Gastrocnemius medialis (tissue), 4 donors: ENCODE results near the gene CDK13. TPM values are rescaled to one million over a fixed set of nuclear protein-coding genes. Genes with fewer than 3 reads are reported as not detected.

Experiments
- ATAC-seq, 2 donors: fragments of 150-250 bp; one replicate each; pipeline ENCODE4 v1.9.1; 2016
- DNase-seq, 2 donors: peaks; one replicate each; pipeline ENCODE4 v3.0.0-alpha.2; 2019
- H3K27ac ChIP-seq, 4 donors: fragments of 200-600 bp; sonication (generic); 1 replicate in 1 of 4; 2 replicates in 3 of 4; pipeline ENCODE4 v1.5.1; 2016 to 2018; ENCODE audit warnings: mild to moderate bottlenecking in 2 of 4, moderate library complexity in 1 of 4
- H3K27me3 ChIP-seq, 3 donors: fragments of 200-600 bp; sonication (generic) in 2 of 3; 1 replicate in 1 of 3; 2 replicates in 2 of 3; pipeline versions ENCODE4 v1.5.1 to v1.6.0; 2016 to 2019; ENCODE audit warnings: mild to moderate bottlenecking in 1 of 3, moderate library complexity in 1 of 3
- H3K36me3 ChIP-seq, 2 donors: fragments of 200-600 bp; sonication (generic) in 1 of 2; one replicate each; pipeline ENCODE4 v1.5.1; 2017 to 2018
- H3K4me1 ChIP-seq, 2 donors: fragments of 200-600 bp; sonication (generic) in 1 of 2; one replicate each; pipeline ENCODE4 v1.5.1; 2016 to 2017; ENCODE audit warnings: mild to moderate bottlenecking in 2 of 2
- H3K4me3 ChIP-seq, 4 donors: fragments of 200-600 bp; sonication (generic) in 3 of 4; 1 replicate in 1 of 4; 2 replicates in 3 of 4; pipeline ENCODE4 v1.5.1; 2016 to 2019; ENCODE audit warnings: mild to moderate bottlenecking in 2 of 4
- H3K9me3 ChIP-seq, 3 donors: fragments of 200-600 bp; sonication (generic) in 2 of 3; 1 replicate in 1 of 3; 2 replicates in 2 of 3; pipeline ENCODE4 v1.5.1; 2016 to 2019
- POLR2A ChIP-seq, 2 donors: fragments of 450-650 bp; IDR thresholded peaks; one replicate each; pipeline ENCODE4 v1.6.1; 2017; ENCODE audit warnings: antibody characterized with exemption in 2 of 2, mild to moderate bottlenecking in 2 of 2, moderate library complexity in 2 of 2
- in situ Hi-C, 4 donors: fragments of 200-750 bp; cut with MboI; loops; one replicate each; pipeline versions ENCODE4 v1.15.0 to v1.8.0; 2017; ENCODE audit warnings: low sequenced_read_pairs in 4 of 4
- intact Hi-C: fragments of 100-400 bp; cut with DNase I; formaldehyde crosslinking; loops from one replicate; pipeline ENCODE4 v1.15.1; 2023; ENCODE audit warnings: low total_unique reads
- total RNA-seq, 4 donors: library from RNA; depleted of rRNA; stranded (reverse); fragments of >200 nt; gene quantifications; one replicate each; pipeline versions ENCODE4 v1.1.0 to v1.2.3, GENCODE V29; 2016
- TF ChIP-seq, protein P1 (sequence below), 5 experiments: fragments of 450-650 bp in 3 of 5; fragments of 200-600 bp in 2 of 5; sonication (generic) in 2 of 5; IDR thresholded peaks in 4 of 5; conservative IDR thresholded peaks in 1 of 5; 1 replicate in 4 of 5; 2 replicates in 1 of 5; pipeline ENCODE4 v1.5.1; 2016 to 2019; ENCODE audit warnings: antibody characterized with exemption in 5 of 5, mild to moderate bottlenecking in 3 of 5, moderate library complexity in 3 of 5

The CDK13 gene
- total RNA-seq, 4 donors from 2014 or later: 25.0 to 50.8 (median 29.4) TPM

DNA sequence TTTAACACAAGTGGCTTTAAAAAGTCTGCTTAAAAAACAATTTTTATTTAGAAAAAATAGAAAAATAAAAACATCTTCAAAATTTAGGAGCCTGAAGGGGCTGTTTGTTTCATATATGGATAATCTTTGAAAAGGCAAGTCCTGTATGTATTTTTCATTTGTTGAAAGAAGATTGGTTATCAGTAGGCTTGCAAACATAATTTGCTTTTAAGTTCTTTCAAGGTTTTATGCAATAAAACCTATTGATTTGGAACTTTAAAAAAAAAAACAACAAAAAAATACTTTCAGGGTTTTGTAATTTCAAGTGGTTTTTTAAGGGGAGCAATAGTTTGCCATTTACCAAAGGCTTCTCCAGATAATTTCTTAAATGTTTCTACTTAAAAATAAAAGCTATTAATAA, 148.8 kb downstream of the CDK13 start:
- DNase-seq (no peak), ATAC-seq (no peak)
- no peak for TF ChIP-seq POLR2A (IDR thresholded peaks at IDR 0.05)
- Histone ChIP-seq H3K27me3 (no peaks in the 10 kb centered on the region), H3K36me3 (peaks cover 0 to 20% of the 10 kb centered on the region in 2 donors), H3K4me1 (peaks cover 9 to 17% of the 10 kb centered on the region in 2 donors), H3K4me3 (no peak overlapping the region), H3K27ac (no peak overlapping the region), H3K9me3 (no peaks in the 10 kb centered on the region)
- in situ Hi-C loops (no loop called here), intact Hi-C loops (no loop called here)

DNA sequence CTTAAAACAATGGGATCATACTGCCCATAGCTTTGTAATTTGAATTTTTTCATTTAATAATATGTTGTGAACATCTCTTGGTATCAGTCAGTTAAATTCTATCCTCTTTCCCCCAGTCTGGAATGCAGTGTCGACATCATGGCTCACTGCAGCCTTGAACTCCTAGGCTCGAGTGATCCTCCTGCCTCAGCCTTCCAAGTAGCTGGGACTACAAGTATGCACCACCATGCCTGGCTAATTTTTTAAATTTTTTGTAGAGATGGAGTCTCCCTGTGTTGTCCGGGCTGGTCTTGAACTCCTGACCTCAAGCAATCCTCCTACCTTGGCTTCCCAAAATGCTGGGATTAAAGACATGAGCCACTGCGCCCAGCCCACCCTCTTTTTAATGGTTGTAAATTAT, 149.8 kb downstream of the CDK13 start:
- H3K9me3 ChIP-seq: no peaks in the 10 kb centered on the region
- DNase-seq (no peak), ATAC-seq (no peak)
- no peak overlapping the region for H3K27ac ChIP-seq
- no peak overlapping the region for H3K4me3 ChIP-seq
- H3K36me3 ChIP-seq: peaks cover 0 to 10% of the 10 kb centered on the region in 2 donors
- intact Hi-C loops: no loop called here
- in situ Hi-C loops: no loop called here
- peaks cover 9 to 17% of the 10 kb centered on the region in 2 donors for H3K4me1 ChIP-seq
- H3K27me3 ChIP-seq: no peaks in the 10 kb centered on the region
- TF ChIP-seq POLR2A (IDR thresholded peaks at IDR 0.05): no peak
- TF ChIP-seq, protein P1, sequence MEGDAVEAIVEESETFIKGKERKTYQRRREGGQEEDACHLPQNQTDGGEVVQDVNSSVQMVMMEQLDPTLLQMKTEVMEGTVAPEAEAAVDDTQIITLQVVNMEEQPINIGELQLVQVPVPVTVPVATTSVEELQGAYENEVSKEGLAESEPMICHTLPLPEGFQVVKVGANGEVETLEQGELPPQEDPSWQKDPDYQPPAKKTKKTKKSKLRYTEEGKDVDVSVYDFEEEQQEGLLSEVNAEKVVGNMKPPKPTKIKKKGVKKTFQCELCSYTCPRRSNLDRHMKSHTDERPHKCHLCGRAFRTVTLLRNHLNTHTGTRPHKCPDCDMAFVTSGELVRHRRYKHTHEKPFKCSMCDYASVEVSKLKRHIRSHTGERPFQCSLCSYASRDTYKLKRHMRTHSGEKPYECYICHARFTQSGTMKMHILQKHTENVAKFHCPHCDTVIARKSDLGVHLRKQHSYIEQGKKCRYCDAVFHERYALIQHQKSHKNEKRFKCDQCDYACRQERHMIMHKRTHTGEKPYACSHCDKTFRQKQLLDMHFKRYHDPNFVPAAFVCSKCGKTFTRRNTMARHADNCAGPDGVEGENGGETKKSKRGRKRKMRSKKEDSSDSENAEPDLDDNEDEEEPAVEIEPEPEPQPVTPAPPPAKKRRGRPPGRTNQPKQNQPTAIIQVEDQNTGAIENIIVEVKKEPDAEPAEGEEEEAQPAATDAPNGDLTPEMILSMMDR (IDR thresholded peaks at IDR 0.05 in 4 of 5, conservative IDR thresholded peaks at IDR 0.05 in 1 of 5): no peak

DNA sequence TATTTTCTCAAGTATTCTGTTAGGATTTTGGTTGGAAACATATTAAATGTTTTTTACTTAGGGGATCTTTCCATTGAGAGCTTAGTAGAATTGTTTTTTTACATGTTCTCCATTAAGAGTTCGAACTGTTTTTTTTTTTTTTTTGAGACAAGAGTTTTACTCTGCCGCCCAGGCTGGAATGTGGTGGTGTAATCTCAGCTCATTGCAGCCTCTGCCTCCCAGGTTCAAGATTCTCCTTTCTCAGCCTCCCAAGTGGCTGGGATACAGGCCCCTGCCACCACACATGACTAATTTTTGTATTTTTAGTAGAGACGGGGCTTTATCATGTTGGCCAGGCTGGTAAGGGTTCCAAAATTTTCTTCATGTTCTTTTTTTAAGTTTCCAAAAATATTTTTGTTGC, 151.1 kb downstream of the CDK13 start:
- intact Hi-C loops: no loop called here
- no peak for TF ChIP-seq POLR2A (IDR thresholded peaks at IDR 0.05)
- TF ChIP-seq, protein P1 (IDR thresholded peaks at IDR 0.05 in 4 of 5, conservative IDR thresholded peaks at IDR 0.05 in 1 of 5): no peak
- DNase-seq (no peak), ATAC-seq (no peak)
- Histone ChIP-seq H3K9me3 (no peaks in the 10 kb centered on the region), H3K27ac (no peak overlapping the region), H3K4me3 (no peak overlapping the region), H3K4me1 (peaks cover 9 to 17% of the 10 kb centered on the region in 2 donors), H3K36me3 (no peaks in the 10 kb centered on the region), H3K27me3 (no peaks in the 10 kb centered on the region)
- in situ Hi-C loops: no loop called here

DNA sequence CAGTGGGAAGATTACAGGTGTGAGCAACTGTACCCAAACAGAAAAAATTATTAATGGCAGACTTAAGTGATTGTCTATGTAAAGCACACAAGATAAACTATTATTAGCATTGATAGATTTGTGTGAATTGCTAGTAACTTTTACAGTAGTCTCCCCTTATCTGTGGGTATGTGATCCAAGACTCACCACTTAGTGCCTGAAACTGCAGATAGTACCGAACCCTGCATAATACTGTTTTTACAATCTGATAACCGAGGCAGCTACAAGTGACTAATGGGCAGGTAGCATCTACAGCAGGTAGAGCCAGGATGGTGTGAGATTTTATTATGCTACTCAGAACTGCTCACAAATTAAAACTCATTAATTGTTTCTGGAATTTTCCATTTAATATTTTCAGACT, 152.8 kb downstream of the CDK13 start:
- H3K36me3 ChIP-seq: no peaks in the 10 kb centered on the region

DNA sequence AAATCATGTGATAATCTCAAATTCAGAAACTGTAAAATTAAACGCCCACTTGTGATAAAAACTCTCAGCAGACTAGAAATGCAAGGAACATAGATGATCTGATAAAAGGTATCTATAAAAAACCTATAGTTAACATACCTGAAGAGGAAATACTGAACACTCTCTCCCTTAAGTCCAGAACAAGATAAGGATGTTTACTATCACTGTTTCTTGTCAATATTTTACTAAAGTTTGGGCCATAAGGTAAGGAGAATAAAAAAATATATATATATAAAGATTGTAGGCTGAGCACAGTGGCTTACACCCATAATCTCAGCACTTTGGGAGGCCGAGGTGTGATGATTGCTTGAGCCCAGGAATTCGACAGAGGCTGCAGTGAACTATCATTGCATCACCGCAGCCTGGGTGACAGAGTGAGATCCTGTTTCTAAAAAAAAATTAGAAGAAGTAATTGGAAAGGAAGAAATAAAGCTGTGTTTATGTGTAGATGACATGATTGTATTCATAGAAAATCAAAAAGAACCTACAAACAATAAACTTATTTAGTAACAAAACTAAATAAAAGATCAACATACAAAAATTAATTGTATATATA, 155.9 kb downstream of the CDK13 start:
- no peaks in the 10 kb centered on the region for H3K27me3 ChIP-seq
- H3K9me3 ChIP-seq: no peaks in the 10 kb centered on the region
- ATAC-seq (no peak), DNase-seq (no peak)
- in situ Hi-C loops (no loop called here), intact Hi-C loops (no loop called here)
- no peaks in the 10 kb centered on the region for H3K36me3 ChIP-seq
- no peak for TF ChIP-seq POLR2A (IDR thresholded peaks at IDR 0.05)
- TF ChIP-seq, protein P1 (IDR thresholded peaks at IDR 0.05 in 4 of 5, conservative IDR thresholded peaks at IDR 0.05 in 1 of 5): no peak
- H3K4me3 ChIP-seq: no peak overlapping the region
- H3K27ac ChIP-seq: no peak overlapping the region
- H3K4me1 ChIP-seq: no peaks in the 10 kb centered on the region

More for the DNA sequence above, 152.8 kb downstream of the CDK13 start:
- no peaks in the 10 kb centered on the region for H3K27me3 ChIP-seq
- DNase-seq (no peak), ATAC-seq (no peak)
- no peaks in the 10 kb centered on the region for H3K9me3 ChIP-seq
- H3K4me3 ChIP-seq: no peak overlapping the region
- TF ChIP-seq, protein P1 (IDR thresholded peaks at IDR 0.05 in 4 of 5, conservative IDR thresholded peaks at IDR 0.05 in 1 of 5): no peak
- no peak for TF ChIP-seq POLR2A (IDR thresholded peaks at IDR 0.05)
- H3K4me1 ChIP-seq: peaks cover 9% of the 10 kb centered on the region in 2 donors
- no peak overlapping the region for H3K27ac ChIP-seq
- in situ Hi-C loops: no loop called here
- intact Hi-C loops: no loop called here
